IPS-20b (cell line): ENCODE measurements around the gene PLEKHM3.

Source experiments
- H3K27ac ChIP-seq: one replicate; pipeline ENCODE4 v1.5.1; 2013; ENCODE audit warnings: low read length
- H3K27me3 ChIP-seq: 2 replicates; pipeline ENCODE4 v1.6.1; 2013; ENCODE audit warnings: mild to moderate bottlenecking, low read length, inconsistent platforms; ENCODE audit not compliant: insufficient read depth
- H3K36me3 ChIP-seq: 2 replicates; pipeline ENCODE4 v1.6.1; 2013; ENCODE audit warnings: low read depth, mild to moderate bottlenecking, inconsistent platforms, low read length, moderate library complexity; ENCODE audit not compliant: insufficient read depth
- H3K4me1 ChIP-seq: 2 replicates; pipeline ENCODE4 v1.6.1; 2013; ENCODE audit warnings: mild to moderate bottlenecking, control low read depth, inconsistent platforms, low read length, moderate library complexity; ENCODE audit not compliant: insufficient read depth
- H3K4me3 ChIP-seq: 2 replicates; pipeline ENCODE4 v1.5.1; 2013; ENCODE audit warnings: mild to moderate bottlenecking, low read length, inconsistent platforms
- H3K9ac ChIP-seq: 2 replicates; pipeline ENCODE4 v1.6.1; 2013; ENCODE audit warnings: low read depth, mild to moderate bottlenecking, inconsistent platforms, low read length, moderate library complexity
- H3K9me3 ChIP-seq: 2 replicates; pipeline ENCODE4 v1.6.1; 2013; ENCODE audit warnings: mild to moderate bottlenecking, low read depth, low read length, inconsistent platforms; ENCODE audit not compliant: insufficient read depth

The PLEKHM3 gene

DNA sequence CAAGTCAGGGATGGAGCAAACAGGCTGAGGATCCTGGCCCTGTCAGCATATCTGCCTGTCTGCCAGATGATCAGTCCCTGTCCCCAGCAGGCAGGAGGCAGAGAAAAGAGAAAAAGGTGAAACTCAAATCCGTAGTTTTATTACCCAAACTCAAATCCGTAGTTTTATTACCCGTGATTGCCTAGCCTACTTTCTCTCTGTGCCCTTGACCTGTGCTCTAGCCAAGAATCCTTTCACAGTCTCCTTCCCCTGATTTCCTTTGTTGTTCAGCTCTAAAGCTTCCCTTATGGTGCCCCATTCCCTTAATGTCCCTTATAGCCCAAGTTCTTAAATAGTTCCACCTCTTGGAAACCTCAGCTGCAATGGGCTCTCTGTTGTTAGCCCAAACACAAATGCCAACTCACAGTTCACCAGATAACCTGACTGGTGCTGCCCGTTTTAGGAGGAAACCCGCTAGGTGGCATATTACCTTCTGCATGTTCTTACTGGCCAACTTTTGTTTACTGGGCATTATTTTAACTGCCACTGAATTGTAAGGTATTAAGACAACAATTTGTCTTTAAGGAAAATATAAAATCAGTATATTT lies 130.0 kb downstream of the PLEKHM3 start:
- Histone ChIP-seq H3K27ac (no peak overlapping the region), H3K36me3 (no peaks in the 10 kb centered on the region), H3K27me3 (no peaks in the 10 kb centered on the region; the same call in 1 of the 2 replicates), H3K9ac (no peak overlapping the region), H3K9me3 (no peaks in the 10 kb centered on the region), H3K4me3 (no peak overlapping the region), H3K4me1 (peaks cover 44% of the 10 kb centered on the region)

- Histone ChIP-seq H3K4me1 (peaks cover 39% of the 10 kb centered on the region), H3K9me3 (no peaks in the 10 kb centered on the region), H3K9ac (0 out of 2 replicates have a peak overlapping the region, but pooled peaks have one; percentile 6)
Measured at GRCh38 chr2:207892716-207893402, 132.5 kb downstream of the PLEKHM3 start.

DNA sequence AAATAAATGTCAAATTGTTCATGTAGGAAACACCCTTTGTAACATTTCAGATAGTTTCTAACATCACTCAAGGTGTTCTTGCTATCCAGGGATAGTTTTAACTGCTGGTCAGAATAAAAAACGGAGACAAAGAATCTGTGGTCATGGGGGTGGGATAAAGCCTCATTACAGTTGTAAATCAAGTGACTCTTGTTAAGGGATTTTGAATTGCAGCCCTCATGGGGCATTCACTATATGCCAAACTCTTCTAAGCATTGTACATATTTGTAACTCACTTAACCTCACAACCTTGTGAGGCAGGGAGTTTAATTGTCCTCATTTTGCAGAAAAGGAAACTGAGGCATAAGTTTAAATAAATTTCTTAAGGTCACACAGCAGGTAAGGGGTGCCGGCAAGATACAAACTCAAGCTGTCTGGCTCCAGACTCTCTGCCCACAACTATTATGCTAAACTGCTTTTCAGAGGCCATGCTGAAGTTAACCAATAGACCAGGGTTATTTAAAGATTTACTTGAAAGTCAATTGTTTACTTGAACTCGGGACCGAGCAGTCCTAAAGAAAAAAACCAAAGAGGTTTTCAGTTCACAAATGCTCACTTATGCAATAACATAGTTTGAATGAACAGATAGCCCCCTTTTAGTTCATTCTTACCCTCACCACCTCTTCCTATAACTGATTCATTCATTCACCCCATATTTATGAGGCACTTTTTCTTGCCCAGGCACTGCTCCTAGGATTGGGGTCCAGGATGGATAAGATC lies 134.1 kb downstream of the PLEKHM3 start:
- no peaks in the 10 kb centered on the region for H3K9me3 ChIP-seq
- H3K4me1 ChIP-seq, result peaks cover 23% of the 10 kb centered on the region; the same call in 1 of the 2 replicates
- H3K4me3 ChIP-seq, result no peak overlapping the region
- H3K9ac ChIP-seq, result no peak overlapping the region
- no peaks in the 10 kb centered on the region for H3K36me3 ChIP-seq
- H3K27ac ChIP-seq, result no peak overlapping the region
- H3K27me3 ChIP-seq, result no peaks in the 10 kb centered on the region

More at GRCh38 chr2:207892716-207893402, 132.5 kb downstream of the PLEKHM3 start:
- Histone ChIP-seq H3K4me3 (no peak overlapping the region), H3K36me3 (no peaks in the 10 kb centered on the region), H3K27me3 (no peaks in the 10 kb centered on the region), H3K27ac (no peak overlapping the region)

- Histone ChIP-seq H3K4me1 (peaks cover 13% of the 10 kb centered on the region; the same call in 1 of the 2 replicates), H3K4me3 (no peak overlapping the region), H3K27me3 (no peaks in the 10 kb centered on the region), H3K9ac (no peak overlapping the region), H3K9me3 (no peaks in the 10 kb centered on the region), H3K27ac (no peak overlapping the region), H3K36me3 (no peaks in the 10 kb centered on the region)
Measured at GRCh38 chr2:207887500-207887899, 137.8 kb downstream of the PLEKHM3 start.

- H3K27me3 ChIP-seq, result no peaks in the 10 kb centered on the region
- no peak overlapping the region for H3K9ac ChIP-seq
- H3K4me1 ChIP-seq, result no peaks in the 10 kb centered on the region; the same call in 1 of the 2 replicates
- no peak overlapping the region for H3K27ac ChIP-seq
- H3K4me3 ChIP-seq, result no peak overlapping the region
- no peaks in the 10 kb centered on the region for H3K36me3 ChIP-seq
- H3K9me3 ChIP-seq, result no peaks in the 10 kb centered on the region
Measured at GRCh38 chr2:207885010-207885409, 140.3 kb downstream of the PLEKHM3 start.

- H3K4me1 ChIP-seq, result no peaks in the 10 kb centered on the region; the same call in 1 of the 2 replicates
- H3K4me3 ChIP-seq, result no peak overlapping the region
Measured at GRCh38 chr2:207884127-207884526, 141.2 kb downstream of the PLEKHM3 start.

DNA sequence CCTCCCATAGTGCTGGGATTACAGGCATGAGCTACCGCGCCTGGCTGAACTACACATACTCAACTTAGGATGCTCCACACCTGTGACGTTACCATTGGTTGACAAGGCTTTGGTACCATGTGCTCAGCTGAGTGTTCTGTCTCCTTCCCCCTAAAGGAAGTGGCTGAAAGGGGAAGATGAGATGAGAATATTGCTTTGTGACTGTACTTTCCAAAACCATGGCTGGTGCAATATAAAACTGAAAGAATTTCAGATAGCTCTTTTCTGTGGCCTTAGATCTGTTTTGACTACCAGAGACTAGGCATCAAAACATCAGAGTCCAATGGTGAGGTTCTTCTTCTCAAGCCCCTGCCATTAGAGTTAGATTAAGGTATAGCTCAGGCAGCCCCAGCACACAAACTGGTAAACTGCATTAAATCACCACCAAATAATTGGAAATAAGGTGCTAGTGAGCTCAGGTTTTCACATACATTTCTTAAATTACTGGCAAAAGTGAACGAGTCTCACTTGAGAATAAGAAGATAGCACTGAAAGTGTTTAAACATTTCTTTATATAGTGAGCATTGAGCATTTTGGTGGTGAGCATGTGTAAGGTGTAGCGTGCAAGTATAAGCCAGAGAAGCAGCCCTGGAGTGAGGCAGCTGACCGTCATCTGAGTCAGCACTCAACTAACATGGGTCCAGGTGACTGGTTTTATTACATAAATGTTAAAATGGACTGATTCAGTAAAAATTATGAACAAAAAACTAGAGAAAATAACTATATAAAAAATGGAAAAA lies 142.1 kb downstream of the PLEKHM3 start:
- no peak overlapping the region for H3K4me3 ChIP-seq
- no peaks in the 10 kb centered on the region for H3K9me3 ChIP-seq
- H3K36me3 ChIP-seq, result no peaks in the 10 kb centered on the region
- no peaks in the 10 kb centered on the region; the same call in 1 of the 2 replicates for H3K4me1 ChIP-seq
- no peak overlapping the region for H3K27ac ChIP-seq
- H3K9ac ChIP-seq, result no peak overlapping the region
- H3K27me3 ChIP-seq, result no peaks in the 10 kb centered on the region

More at GRCh38 chr2:207884127-207884526, 141.2 kb downstream of the PLEKHM3 start:
- H3K36me3 ChIP-seq, result no peaks in the 10 kb centered on the region
- H3K9me3 ChIP-seq, result no peaks in the 10 kb centered on the region
- H3K27me3 ChIP-seq, result no peaks in the 10 kb centered on the region
- H3K9ac ChIP-seq, result no peak overlapping the region
- no peak overlapping the region for H3K27ac ChIP-seq

DNA sequence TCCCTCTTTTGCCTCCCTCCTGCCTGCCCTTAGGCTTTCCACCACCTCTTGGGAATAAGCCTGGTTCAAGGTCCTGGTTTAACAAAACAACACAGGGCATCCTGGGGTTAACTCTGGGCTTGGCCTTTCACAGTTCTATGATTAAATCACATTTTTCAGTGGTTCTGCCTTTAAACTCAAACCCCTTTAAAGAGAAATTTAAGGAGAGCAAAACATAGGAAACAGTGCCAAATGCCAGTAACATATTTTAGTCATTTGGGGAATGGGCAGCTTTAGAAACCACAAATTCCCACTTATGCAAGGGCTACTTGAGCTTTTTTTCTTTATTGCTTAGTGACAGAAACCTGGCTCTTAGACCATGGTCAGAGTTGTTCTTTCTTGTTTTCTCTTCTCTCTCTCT lies 143.4 kb downstream of the PLEKHM3 start:
- no peak overlapping the region for H3K27ac ChIP-seq
- no peaks in the 10 kb centered on the region for H3K9me3 ChIP-seq
- H3K4me3 ChIP-seq, result no peak overlapping the region
- H3K27me3 ChIP-seq, result no peaks in the 10 kb centered on the region
- H3K4me1 ChIP-seq, result no peaks in the 10 kb centered on the region
- no peaks in the 10 kb centered on the region for H3K36me3 ChIP-seq
- H3K9ac ChIP-seq, result no peak overlapping the region

DNA sequence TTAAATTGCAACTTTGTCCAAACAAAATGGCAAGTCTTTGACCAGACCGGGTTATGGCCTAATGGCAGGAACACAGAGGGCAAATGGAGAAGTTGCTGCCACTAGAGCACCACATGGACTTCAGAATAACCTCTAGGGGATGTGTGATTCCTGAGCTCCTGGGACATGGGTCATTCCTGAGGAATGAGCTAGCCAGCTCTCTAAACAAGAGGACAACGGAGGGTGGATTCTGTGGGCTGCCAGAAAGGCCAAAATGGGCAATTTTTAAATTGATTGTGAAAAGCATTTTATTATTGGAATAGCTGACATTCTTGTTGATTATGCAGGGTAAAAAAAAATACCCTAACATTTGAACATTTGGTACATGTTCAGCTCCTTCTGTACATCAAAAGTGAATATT lies 145.8 kb downstream of the PLEKHM3 start:
- no peak overlapping the region for H3K4me3 ChIP-seq
- H3K27ac ChIP-seq, result no peak overlapping the region
- no peaks in the 10 kb centered on the region for H3K36me3 ChIP-seq
- H3K9me3 ChIP-seq, result no peaks in the 10 kb centered on the region
- H3K27me3 ChIP-seq, result no peaks in the 10 kb centered on the region
- peaks cover 8% of the 10 kb centered on the region; the same call in 1 of the 2 replicates for H3K4me1 ChIP-seq
- H3K9ac ChIP-seq, result no peak overlapping the region

GRCh38 chr2:207876842-207877535 lies 148.3 kb downstream of the PLEKHM3 start:
- H3K9ac ChIP-seq, result no peak overlapping the region
- no peak overlapping the region for H3K4me3 ChIP-seq
- no peaks in the 10 kb centered on the region for H3K27me3 ChIP-seq
- H3K9me3 ChIP-seq, result no peaks in the 10 kb centered on the region
- peaks cover 8% of the 10 kb centered on the region for H3K4me1 ChIP-seq
- no peak overlapping the region for H3K27ac ChIP-seq
- no peaks in the 10 kb centered on the region for H3K36me3 ChIP-seq
